ENCODE results near the gene RGP1.

- no peak for TF ChIP-seq CTCF (IDR thresholded peaks at IDR 0.05; ENCODE audit: low read length)
- no peak for TF ChIP-seq EZH2 (optimal IDR thresholded peaks at IDR 0.05; ENCODE audit: low read depth, low read length)
These were observed 10.2 kb upstream of the RGP1 start for GRCh38 chr9:35738924-35739323.
